ENCODE data around the gene TTLL5.
"Not testable (repeated sequence)": the region's sequence is repeated elsewhere in the genome, so short reads cannot be mapped to it uniquely, and the experiment has no call there.

The TTLL5 gene

DNA sequence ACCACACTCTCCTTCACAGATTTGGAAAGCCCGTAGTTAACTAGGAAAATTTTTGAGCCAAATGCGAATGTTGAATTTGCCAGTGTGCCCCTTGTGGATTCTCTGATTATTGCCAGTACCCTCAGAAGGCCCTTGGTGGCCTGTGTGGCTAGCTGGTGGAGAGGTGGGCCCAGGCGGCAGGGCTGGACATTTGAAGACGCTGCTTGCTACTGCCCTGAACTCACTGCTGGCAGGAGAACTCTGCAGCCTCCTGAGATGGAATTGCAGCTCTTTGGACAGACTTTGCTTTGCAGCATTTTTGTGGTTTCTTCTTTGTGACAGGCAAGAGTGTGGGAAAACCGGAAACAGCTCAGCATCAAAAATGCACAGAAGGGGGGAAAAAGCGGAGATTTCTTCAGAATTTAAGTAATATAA is 223.2 kb downstream of the TTLL5 start:
- no peak for DNase-seq (ENCODE audit: low read depth, low spot score)
- no peak overlapping the region for H3K27ac ChIP-seq

DNA sequence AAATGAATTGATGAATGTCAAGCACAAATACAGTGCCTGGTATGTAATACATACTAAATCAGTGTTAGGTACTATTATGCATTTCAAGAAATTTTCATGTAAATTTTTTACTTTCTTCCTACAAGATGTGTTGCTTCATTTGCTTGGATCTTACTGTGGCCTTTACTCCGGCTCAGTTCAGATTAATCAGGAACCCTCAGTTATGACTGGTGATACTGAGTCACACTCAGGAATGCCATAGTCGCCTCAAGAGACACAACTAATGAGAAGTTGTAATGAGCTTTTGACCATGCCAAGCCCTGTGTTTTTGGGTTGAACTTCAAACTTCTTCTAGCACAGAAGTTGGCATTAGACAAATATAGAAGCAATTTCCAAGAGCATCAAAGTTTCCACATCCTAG is 224.8 kb downstream of the TTLL5 start:
- DNase-seq (ENCODE audit: low read depth, low spot score) = no peak
- peak overlapping the region; percentile 47 for H3K27ac ChIP-seq

DNA sequence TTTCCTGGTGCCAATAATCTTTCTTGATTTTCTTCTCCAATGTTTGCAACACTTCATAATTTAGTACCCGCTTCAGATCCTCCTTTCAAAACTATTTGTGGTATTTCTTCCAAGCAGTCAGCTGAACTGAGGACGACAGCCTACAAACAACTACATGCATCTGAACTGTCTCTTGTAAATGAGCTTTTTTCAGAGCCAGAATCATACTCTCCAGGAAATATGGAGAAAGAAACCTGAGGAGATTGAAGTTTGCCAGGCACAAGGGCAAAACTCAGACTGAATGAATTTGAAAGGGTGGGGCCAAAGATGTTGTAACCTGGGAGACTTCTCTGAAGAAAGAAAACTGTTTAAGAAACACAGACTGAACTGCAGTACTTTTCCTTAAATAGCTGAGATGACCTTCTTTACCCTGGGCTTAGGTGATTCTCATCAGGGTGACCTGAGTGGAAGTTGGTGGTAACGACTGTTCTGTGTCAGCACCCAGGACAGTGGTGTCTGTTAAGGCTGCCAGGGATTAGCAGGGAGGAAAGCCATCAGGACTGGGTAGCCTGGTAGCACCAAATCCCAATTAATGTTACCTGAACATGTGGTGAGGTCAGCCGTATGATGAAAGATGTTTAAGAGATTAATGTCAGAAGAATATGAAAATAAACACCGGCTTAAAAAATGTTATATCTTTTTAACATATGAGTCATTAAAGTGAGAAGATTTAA is 225.7 kb downstream of the TTLL5 start:
- no peak for DNase-seq (ENCODE audit: low read depth, low spot score)
- H3K27ac ChIP-seq = peak overlapping the region; percentile 47

DNA sequence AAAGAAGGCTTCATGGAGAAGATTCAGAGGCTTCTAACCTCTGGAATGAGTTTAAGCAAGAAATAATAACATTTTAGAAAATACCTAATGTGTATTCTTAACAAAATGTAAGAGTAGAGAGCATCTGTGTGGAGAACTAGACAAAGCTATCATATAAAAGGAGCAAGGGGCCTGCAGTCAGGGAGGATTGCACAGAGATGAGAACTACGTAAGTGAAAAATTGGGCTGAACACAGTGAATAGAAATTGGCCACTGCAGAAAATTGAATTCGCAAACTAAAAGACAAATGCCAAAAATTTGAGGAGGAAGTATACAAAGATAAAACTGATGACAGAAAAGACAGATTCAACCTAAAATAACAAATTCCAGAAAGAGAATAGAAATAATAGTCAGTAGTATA is 227.9 kb downstream of the TTLL5 start:
- H3K27ac ChIP-seq = no peak overlapping the region
- no peak for DNase-seq (ENCODE audit: low read depth, low spot score)

DNA sequence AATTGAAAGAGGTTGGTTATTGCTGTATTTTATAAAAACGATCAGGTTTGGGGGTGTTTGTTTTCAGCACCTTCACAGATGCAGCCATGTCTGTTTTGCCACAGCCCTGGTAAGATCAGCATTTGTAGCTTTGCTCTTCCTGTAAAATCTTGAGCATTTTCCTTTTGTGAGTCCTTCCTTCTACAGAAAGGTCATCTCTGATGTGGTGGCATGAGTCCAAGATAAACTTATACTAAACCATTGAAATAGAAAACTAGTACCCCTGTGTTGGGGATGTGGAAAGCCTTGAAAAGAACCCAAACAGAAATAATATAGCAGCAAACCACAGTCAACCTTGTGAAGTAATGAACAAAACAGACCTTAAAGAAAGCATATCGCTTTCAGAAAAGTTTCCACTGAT is 235.3 kb downstream of the TTLL5 start:
- DNase-seq (ENCODE audit: low read depth, low spot score) = no peak
- no peak overlapping the region for H3K27ac ChIP-seq

DNA sequence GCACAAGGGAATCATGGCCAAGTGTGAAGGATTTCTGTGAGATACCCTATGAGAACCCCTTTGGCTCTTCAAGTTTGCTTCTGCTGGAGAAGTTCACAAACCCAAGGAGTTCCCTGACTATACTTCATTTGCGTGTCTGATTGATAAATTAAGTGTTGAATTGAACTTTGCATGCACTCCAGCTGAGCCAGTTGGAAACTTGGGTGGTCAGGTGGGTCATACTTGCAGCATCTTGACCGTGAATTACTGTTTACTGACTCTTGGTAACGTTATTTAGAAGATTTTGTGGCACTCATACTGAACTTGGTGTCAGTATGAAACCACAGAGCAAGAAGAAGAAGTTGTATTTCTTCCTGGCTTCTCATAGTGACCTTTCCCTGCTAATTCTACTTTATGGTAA is 243.3 kb downstream of the TTLL5 start:
- no peak for DNase-seq (ENCODE audit: low read depth, low spot score)

DNA sequence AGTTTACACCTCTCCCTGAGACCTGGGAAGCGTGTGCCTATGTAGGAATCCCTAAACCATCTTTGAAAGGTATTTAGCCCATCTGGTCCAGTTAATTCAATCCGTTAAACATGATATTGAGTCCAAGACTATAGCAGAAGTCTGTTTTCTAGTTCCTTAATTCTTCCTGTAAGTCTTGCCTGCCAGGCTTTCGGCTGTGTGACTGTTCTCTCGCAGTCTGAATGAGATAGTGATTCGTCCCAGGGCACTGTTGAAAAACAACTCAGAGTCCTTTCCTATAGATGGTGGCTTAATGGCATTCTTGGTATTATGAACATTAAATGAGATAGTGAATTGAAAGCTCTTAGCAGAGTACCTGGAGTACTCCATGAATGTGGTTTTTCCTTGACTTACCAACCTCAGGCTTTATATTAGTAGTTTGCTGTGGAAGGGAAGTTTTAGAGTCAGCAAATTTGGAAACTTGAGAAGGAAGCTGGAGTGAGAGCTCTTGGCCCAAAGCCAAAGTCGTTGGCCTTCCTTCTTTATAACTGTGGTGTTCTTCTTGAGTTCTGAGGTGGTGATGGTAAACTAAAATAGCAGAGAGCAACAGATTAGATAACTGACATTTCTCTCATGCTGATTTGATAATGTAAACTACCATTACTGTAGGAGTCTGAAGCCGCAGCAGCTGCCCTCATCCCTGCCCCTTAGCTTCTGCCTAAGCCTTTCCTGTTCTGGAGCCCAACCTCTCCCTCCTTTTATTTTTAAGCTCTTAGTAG is 244.3 kb downstream of the TTLL5 start:
- no peak overlapping the region for H3K27ac ChIP-seq
- DNase-seq (ENCODE audit: low read depth, low spot score) = no peak

More for the DNA sequence above, 243.3 kb downstream of the TTLL5 start:
- no peak overlapping the region for H3K27ac ChIP-seq

DNA sequence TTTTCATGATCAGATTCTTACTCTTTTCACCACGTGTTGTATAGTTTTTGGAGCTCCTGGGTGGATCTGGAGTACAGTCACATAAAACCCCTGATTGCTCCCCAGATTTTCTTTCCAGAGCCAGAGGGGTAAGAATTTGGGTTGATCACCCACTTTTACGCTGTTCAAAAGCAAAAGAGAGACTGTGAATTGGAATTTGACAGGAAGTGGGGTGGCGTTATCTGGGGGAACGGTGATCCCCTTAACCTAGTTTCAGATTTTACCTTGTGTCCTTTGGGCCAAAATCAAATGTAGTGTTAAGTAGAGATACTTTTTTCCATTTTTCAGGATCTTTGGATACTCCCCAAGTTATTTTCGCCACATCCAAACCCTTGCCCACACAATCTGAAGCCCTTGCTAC is 245.2 kb downstream of the TTLL5 start:
- no peak for DNase-seq (ENCODE audit: low read depth, low spot score)
- H3K27ac ChIP-seq = no peak overlapping the region

DNA sequence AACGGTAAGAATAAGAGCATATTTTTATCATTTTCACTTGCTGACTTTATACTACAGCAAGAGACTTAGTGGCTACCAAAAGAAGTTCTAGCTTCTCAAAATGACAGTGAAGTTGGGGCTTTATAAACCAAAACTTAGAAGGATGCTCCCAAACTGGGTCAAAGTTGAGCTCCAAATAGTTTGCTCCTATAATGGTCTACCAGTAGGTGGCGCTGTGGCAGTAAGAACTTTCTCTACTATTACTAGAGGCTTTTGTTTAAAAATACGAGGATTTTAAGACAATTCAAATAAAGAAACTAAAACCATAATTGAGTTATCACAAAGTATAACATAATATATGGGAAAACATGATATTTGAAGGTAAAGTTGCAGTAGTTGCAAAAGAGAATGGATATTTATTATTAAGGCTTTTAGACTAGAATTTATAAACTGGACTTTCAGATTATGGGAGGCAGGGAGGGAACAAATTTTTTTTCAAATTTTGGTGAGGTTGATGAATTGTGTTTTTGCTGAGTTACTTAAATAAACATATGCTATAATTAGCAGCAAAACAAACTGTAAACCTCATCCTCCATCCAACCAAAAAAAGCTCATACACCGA is 245.7 kb downstream of the TTLL5 start:
- H3K27ac ChIP-seq = no peak overlapping the region
- no peak for DNase-seq (ENCODE audit: low read depth, low spot score)

DNA sequence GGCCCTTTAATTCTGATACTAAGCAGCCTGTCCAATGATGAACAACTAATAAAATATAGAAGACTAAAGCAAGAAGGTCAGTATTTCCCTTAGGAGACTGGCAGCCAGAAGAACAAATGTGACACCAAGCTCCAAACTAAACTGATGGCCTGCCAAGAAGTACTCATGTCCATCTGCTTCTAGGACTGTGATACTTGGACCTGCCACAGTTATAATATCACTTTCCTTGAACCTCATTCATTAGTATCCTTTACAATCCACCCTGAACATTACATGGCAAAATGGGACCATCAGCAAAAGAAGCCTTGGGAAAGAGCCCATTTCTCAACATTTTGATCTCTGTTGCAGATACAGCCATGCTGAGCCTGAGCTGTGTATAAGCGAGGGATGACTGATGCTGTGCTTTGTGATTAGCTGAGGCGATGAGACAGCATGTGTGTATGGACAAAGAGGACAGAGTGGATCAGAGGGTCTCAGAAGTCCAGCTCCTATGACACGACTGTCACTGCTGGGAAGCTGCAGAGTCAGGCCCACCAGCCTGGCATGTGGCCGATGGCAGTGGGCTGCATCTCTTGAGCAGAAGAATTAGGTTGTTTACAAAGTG is 246.8 kb downstream of the TTLL5 start:
- no peak for DNase-seq (ENCODE audit: low read depth, low spot score)
- H3K27ac ChIP-seq = no peak overlapping the region

DNA sequence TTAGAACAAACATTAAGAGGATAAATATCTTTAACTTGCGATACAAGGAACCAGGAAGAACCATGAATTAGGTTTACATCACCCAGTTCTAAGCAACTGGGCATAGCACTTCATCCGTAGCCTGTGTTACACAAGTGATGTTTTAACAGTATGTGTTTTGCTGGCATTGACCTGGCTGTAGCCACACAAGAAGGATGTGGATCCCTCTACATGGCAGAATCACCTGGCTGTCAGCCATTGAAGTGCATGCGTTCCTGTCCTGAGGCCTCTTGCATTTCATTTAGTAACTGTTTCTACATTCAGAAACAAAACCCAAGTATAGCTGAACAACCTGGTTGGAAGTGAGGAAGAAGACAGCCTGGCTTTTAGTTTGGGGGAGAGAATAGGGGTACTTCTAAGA is 248.6 kb downstream of the TTLL5 start:
- DNase-seq (ENCODE audit: low read depth, low spot score) = no peak

DNA sequence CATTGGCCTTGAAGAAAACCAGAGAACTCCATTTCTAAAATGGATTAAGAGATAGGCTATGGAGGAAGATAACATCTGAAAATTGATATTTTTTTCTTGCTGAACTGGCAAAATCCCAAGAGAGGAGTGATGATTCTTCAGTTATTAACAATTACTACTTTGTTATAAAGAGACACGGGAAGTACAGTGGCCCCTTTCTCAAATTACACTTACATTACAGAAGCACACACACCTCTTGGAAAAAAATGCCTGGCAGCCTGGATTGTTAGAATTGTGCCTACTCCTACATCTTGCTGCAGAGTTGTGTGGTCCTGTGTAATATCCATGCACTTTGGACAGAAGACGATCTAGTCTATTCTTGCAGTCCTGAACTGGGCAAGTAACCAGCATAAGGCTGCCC is 249.0 kb downstream of the TTLL5 start:
- no peak for DNase-seq (ENCODE audit: low read depth, low spot score)
- H3K27ac ChIP-seq = no peak overlapping the region

More for the DNA sequence above, 248.6 kb downstream of the TTLL5 start:
- H3K27ac ChIP-seq = no peak overlapping the region

DNA sequence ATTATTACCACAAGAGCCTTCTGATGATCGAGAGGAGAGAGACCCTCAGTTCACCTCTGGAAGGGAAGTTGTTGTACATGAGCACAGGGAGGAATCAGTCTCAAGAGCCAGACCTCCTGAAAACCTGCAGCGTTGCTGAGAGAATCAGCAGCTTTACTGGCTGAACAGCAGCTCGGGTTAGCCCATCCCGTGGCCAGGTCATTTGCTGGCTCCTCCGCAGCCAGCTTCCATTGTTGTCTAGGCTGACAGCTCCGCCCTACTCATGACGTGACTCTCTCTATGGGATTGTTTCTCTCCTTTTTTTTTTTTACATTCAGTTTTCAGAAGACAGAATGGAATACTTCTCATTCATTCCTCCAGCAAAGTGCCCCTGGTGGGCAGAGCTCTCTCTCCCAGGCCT is 250.8 kb downstream of the TTLL5 start:
- no peak for DNase-seq (ENCODE audit: low read depth, low spot score)
- H3K27ac ChIP-seq = no peak overlapping the region

DNA sequence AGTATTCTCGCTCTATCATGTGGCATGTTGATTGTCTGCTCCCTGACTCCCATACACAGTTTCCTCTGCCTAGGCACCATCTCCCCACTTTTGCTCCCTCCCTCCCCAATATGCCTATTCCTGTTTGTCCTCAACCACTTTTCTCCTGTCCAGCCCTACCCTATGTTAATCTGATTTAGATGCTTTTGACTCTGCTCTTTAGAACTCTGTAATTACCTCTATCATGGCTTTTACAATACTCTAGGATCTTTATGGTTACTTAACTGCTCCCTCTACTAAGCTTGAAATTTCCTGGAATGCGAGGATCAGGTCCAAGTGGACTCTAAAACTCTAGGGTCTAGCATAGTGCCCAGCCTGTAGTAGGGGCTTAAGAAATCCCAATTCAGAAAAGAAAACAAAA is 252.1 kb downstream of the TTLL5 start:
- H3K27ac ChIP-seq = no peak overlapping the region

DNA sequence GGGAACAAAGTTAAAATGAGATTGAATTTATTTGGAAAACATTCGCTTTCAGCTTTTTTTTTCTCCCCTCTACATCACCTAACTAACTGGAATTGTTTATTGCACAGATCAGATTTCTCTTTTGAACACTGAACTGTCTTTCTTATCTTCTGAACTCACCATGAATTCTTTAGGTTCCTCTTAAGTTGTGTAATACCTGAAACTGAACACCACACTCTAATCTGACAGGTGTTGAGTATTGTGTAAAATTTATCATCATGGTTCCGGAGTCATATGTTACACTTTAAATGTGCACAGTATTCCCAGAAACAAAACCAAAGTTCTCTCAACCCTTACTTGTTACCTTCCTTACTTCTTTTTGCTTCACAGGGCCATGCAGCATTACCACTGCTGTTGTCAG is 254.0 kb downstream of the TTLL5 start:
- no peak overlapping the region for H3K27ac ChIP-seq
- no peak for DNase-seq (ENCODE audit: low read depth, low spot score)

More for the DNA sequence above, 252.1 kb downstream of the TTLL5 start:
- DNase-seq (ENCODE audit: low read depth, low spot score) = no peak

DNA sequence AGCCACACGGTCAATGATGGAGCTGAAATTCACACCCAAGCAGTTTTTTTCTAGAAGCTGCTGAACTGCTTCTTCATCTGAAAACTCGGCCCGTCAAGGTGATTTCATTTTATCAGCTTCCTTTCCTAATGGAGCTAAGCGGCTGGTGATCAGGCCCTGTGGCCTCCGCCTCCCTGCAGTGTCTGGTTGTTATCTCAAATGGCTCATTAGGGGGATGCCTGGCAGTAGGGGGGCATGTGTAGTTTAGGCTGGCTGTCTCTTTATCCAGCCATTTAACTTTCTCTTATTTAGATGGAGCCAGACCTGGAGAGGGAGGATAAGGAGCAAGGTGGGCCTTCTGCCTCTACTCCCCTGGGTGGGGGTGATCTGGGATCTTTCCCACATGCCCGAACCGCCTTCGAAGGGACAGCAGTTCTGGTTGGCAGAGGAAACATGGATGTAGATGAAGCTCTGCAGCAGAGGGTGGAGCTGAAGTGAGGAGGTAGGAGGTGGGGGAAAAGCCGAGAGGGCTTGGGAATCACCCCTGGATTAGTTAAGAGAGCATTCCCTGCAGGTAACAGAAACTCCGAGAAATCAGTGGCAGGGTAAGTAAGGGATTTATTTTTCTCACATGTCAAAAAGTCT is 256.4 kb downstream of the TTLL5 start:
- no peak overlapping the region for H3K27ac ChIP-seq
- DNase-seq (ENCODE audit: low read depth, low spot score) = no peak

DNA sequence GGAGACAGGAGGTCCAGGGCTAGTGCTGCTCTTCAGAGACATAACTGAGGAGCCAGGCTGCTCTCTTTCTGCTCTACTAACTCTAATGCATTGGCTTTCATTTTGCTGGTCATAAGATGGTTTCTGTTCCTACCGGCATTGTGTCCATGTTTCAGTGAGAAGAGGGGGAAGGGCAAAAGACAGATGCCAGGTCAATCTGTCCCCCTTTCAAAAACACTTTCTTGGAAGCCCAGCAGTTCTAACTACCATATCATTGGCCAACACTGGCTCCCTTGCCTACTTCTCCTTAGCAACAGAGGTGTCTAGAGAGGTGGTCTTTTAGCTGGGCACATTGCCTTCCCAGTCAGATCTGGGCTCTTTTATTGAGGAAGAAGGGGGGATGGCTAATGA is 256.9 kb downstream of the TTLL5 start:
- no peak overlapping the region for H3K27ac ChIP-seq
- DNase-seq (ENCODE audit: low read depth, low spot score) = no peak

DNA sequence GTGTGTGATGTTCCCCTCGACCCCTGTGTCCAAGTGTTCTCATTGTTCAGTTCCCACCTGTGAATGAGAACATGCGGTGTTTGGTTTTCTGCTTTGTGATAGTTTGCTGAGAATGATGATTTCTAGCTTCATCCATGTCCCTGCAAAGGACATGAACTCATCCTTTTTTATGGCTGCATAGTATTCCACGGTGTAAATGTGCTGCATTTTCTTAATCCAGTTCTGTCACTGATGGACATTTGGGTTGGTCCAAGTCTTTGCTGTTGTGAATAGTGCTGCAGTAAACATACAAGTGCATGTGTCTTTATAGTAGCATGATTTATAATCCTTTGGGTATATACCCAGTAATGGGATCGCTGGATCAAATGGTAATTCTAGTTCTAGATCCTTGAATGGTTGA is 259.4 kb downstream of the TTLL5 start:
- H3K27ac ChIP-seq = not testable (repeated sequence)

DNA sequence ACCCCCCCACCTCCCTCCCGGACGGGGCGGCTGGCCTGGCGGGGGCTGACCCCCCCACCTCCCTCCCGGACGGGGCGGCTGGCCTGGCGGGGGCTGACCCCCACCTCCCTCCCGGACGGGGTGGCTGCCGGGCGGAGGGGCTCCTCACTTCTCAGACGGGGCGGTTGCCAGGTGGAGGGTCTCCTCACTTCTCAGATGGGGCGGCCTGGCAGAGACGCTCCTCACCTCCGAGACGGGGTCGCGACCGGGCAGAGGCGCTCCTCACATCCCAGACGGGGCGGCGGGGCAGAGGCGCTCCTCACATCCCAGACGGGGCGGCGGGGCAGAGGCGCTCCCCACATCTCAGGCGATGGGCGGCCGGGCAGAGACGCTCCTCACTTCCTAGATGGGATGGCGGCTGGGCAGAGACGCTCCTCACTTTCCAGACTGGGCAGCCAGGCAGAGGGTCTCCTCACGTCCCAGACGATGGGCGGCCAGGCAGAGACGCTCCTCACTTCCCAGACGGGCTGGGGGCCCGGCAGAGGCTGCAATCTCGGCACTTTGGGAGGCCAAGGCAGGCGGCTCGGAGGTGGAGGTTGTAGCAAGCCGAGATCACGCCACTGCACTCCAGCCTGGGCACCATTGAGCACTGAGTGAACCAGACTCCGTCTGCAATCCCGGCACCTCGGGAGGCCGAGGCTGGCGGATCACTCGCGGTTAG is 264.2 kb downstream of the TTLL5 start:
- not testable (repeated sequence) for H3K27ac ChIP-seq; DNase-seq (ENCODE audit: low read depth, low spot score)

More for the DNA sequence above, 259.4 kb downstream of the TTLL5 start:
- not testable (repeated sequence) for DNase-seq (ENCODE audit: low read depth, low spot score)
